Glutamatergic neuron (in vitro differentiated cells): ENCODE data around the gene IDI2. TPM values are rescaled to one million over a fixed set of nuclear protein-coding genes. Genes with fewer than 3 reads are reported as not detected.
"Not testable (repeated sequence)": the region's sequence is repeated elsewhere in the genome, so short reads cannot be mapped to it uniquely, and the experiment has no call there.

Experiments
- DNase-seq: peaks from one replicate; pipeline ENCODE4 v3.0.0; 2022
- H3K27ac Mint-ChIP-seq: one replicate; pipeline ENCODE4 v1.8.0; 2020; ENCODE audit warnings: mild to moderate bottlenecking, mixed read lengths, inconsistent platforms; ENCODE audit not compliant: unreplicated experiment
- H3K27me3 Mint-ChIP-seq: one replicate; pipeline ENCODE4 v1.8.0; 2020; ENCODE audit warnings: mild to moderate bottlenecking, moderate library complexity, mixed read lengths, inconsistent platforms; ENCODE audit not compliant: unreplicated experiment
- H3K36me3 Mint-ChIP-seq: one replicate; pipeline ENCODE4 v1.8.0; 2020; ENCODE audit warnings: mild to moderate bottlenecking, mixed read lengths, inconsistent platforms; ENCODE audit not compliant: unreplicated experiment
- H3K4me1 Mint-ChIP-seq: one replicate; pipeline ENCODE4 v1.8.0; 2020; ENCODE audit warnings: mild to moderate bottlenecking, low read depth, mixed read lengths, inconsistent platforms; ENCODE audit not compliant: unreplicated experiment
- H3K4me3 Mint-ChIP-seq: one replicate; pipeline ENCODE4 v1.8.0; 2020; ENCODE audit warnings: mild to moderate bottlenecking, mixed read lengths, inconsistent platforms; ENCODE audit not compliant: unreplicated experiment
- H3K9me3 Mint-ChIP-seq: one replicate; pipeline ENCODE4 v1.8.0; 2020; ENCODE audit warnings: mild to moderate bottlenecking, moderate library complexity, mixed read lengths, inconsistent platforms; ENCODE audit not compliant: unreplicated experiment
- CTCF ChIP-seq: fragments of 200-600 bp; sonication (generic); IDR thresholded peaks from one replicate; pipeline ENCODE4 v1.5.0; 2021; ENCODE audit not compliant: partially characterized antibody, unreplicated experiment
- total RNA-seq: library from RNA; stranded (reverse); fragmentation: NEBNext Ultra II Directional; extraction: Animal tissue kit (Norgen Biotek cat#: 25700); gene quantifications from one replicate; pipeline ENCODE4 v1.2.1, GENCODE V29; 2021; ENCODE audit not compliant: unreplicated experiment

Gene IDI2
- total RNA-seq, 1 donor from 2014 or later = not detected

GRCh38 chr10:1041514-1041913, 15.9 kb upstream of the IDI2 start:
- TF ChIP-seq CTCF = no peak
- Mint-ChIP-seq H3K27ac (no peak overlapping the region), H3K4me1 (peaks cover 27% of the 10 kb centered on the region), H3K27me3 (peaks cover 5% of the 10 kb centered on the region), H3K4me3 (no peak overlapping the region), H3K36me3 (no peaks in the 10 kb centered on the region), H3K9me3 (peaks cover 2% of the 10 kb centered on the region)
- no peak for DNase-seq

DNA sequence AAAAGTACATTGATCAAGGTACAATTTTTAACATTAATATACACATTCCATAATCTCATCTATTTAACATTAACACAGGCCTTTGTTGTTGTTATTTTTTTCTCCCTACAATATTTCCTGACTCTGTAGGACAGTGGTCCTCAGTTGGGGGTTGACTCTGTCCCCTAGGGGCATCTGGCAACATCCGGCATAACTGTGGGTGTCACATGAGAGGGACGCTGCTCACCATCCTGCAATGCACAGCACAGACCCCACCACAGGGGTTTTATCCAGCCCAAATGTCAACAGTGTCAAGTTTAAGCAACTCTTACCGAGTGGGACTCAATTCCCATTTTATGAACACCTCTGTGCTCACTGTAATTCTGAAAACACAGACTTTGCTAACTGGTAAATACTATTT, 14.5 kb upstream of the IDI2 start:
- no peak overlapping the region for H3K27ac Mint-ChIP-seq
- H3K9me3 Mint-ChIP-seq = peaks cover 2% of the 10 kb centered on the region
- TF ChIP-seq CTCF = no peak
- H3K27me3 Mint-ChIP-seq = peaks cover 5% of the 10 kb centered on the region
- no peak overlapping the region for H3K4me3 Mint-ChIP-seq
- no peak for DNase-seq
- no peaks in the 10 kb centered on the region for H3K36me3 Mint-ChIP-seq
- peaks cover 25% of the 10 kb centered on the region for H3K4me1 Mint-ChIP-seq

DNA sequence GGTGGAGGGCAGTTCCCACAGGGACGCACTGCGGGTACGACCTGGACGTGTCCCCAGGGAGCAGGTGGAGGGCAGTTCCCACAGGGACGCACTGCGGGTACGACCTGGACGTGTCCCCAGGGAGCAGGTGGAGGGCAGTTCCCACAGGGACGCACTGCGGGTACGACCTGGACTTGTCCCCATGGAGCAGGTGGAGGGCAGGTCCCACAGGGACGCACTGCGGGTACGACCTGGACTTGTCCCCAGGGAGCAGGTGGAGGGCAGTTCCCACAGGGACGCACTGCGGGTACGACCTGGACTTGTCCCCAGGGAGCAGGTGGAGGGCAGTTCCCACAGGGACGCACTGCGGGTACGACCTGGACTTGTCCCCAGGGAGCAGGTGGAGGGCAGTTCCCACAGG, 13.1 kb upstream of the IDI2 start:
- not testable (repeated sequence) for H3K27ac Mint-ChIP-seq, H3K36me3 Mint-ChIP-seq, DNase-seq, H3K4me3 Mint-ChIP-seq, H3K27me3 Mint-ChIP-seq, H3K9me3 Mint-ChIP-seq
- peaks cover 13% of the 10 kb centered on the region for H3K4me1 Mint-ChIP-seq

- no peak overlapping the region for H3K4me3 Mint-ChIP-seq
- H3K9me3 Mint-ChIP-seq = peaks cover 2% of the 10 kb centered on the region
- peaks cover 10% of the 10 kb centered on the region for H3K4me1 Mint-ChIP-seq
- H3K27me3 Mint-ChIP-seq = peaks cover 5% of the 10 kb centered on the region
- no peak for TF ChIP-seq CTCF
- peak overlapping the region; percentile 86 for H3K27ac Mint-ChIP-seq
- no peak for DNase-seq
- H3K36me3 Mint-ChIP-seq = no peaks in the 10 kb centered on the region
These were observed 11.4 kb upstream of the IDI2 start for GRCh38 chr10:1037098-1037497.

DNA sequence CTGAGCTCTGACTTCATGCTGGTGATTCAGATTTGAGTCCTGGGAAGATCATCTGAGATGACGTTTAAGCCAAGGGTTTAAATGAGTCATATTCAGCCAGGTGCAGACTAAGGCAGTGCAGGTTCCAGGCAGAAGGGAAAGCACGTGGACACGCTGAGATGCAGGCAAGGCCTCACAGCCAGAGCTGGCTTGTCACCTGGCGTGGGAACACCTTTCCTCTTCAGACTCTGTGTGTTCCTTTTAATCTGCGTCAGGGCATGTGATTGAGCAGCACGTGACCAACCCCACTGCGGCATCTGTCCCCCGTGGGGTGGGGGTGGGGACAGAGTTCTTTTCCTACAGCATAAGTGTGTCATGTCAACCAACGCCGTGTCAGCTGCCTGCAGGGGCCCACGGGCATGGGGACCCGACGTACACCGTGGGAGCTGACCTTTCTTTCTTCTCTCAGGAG, 10.7 kb upstream of the IDI2 start:
- no peak for DNase-seq
- Mint-ChIP-seq H3K4me1 (peaks cover 10% of the 10 kb centered on the region), H3K4me3 (no peak overlapping the region), H3K27ac (no peak overlapping the region), H3K9me3 (peaks cover 2% of the 10 kb centered on the region), H3K36me3 (no peaks in the 10 kb centered on the region), H3K27me3 (peaks cover 5% of the 10 kb centered on the region)
- TF ChIP-seq CTCF = no peak

DNA sequence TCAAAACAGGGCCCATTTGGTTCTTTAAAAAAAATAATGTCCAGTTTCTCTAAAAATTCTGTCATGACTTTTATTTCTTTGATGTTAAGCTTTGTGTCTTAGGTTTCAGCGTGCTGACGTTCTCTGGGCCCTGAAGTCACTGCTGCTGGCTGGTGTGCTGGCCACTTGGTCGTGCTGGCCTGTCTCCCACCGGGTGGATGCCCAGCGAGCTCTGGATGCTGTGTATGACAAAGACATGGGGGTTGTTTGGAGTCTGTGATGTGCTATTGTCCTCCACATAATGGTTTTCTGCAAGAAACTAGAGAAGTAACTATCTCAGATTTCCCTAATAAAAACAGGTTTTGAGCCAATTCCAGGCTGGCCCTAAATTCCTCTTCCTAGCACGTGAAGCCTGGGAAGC, 9.5 kb upstream of the IDI2 start:
- H3K9me3 Mint-ChIP-seq = peaks cover 2% of the 10 kb centered on the region
- DNase-seq = no peak
- peaks cover 5% of the 10 kb centered on the region for H3K27me3 Mint-ChIP-seq
- H3K27ac Mint-ChIP-seq = no peak overlapping the region
- no peak for TF ChIP-seq CTCF
- H3K36me3 Mint-ChIP-seq = no peaks in the 10 kb centered on the region
- peaks cover 10% of the 10 kb centered on the region for H3K4me1 Mint-ChIP-seq
- H3K4me3 Mint-ChIP-seq = no peak overlapping the region
